GM21423 (cell line): ENCODE results near the gene TAF15.

ENCODE experiments used
- ATAC-seq: cut with Tn5 transposase; IDR thresholded peaks from one replicate; pipeline ENCODE4 v1.9.1; 2021; ENCODE audit warnings: mild to moderate bottlenecking, moderate library complexity; ENCODE audit not compliant: unreplicated experiment

Gene TAF15

GRCh38 chr17:35808962-35809854, at the start of gene TAF15:
Gene TAF15 (plus strand): TSS chr17:35809484. CDS start chr17:35809570, 86 bp downstream.
- peak; percentile 89 for ATAC-seq

GRCh38 chr17:35760587-35760986, 48.7 kb upstream of the TAF15 start, which contains the start of gene C17orf50:
Gene C17orf50 (plus strand): TSS chr17:35760887. CDS start chr17:35760942, 55 bp downstream.
- ATAC-seq = no peak

GRCh38 chr17:35761601-35762000, 47.7 kb upstream of the TAF15 start:
- ATAC-seq = no peak

DNA sequence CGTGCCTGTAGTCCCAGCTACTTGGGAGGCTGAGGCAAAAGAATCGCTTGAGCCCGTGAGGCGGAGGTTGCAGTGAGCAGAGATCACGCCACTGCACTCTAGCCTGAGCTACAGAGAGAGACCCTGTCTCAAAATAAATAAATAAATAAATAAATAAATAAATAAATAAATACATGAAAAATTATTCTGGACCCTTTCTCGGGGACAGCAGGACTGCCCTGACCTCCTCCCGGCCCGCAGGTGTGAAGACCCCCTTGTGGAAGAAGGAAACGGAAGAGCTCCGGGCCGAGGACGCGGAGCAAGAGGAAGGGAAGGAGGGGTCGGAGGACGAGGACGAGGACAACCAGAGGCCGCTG, 45.5 kb upstream of the TAF15 start:
- ATAC-seq = no peak

- ATAC-seq = peak; percentile 91
These were observed 44.9 kb upstream of the TAF15 start for GRCh38 chr17:35764123-35764991.

DNA sequence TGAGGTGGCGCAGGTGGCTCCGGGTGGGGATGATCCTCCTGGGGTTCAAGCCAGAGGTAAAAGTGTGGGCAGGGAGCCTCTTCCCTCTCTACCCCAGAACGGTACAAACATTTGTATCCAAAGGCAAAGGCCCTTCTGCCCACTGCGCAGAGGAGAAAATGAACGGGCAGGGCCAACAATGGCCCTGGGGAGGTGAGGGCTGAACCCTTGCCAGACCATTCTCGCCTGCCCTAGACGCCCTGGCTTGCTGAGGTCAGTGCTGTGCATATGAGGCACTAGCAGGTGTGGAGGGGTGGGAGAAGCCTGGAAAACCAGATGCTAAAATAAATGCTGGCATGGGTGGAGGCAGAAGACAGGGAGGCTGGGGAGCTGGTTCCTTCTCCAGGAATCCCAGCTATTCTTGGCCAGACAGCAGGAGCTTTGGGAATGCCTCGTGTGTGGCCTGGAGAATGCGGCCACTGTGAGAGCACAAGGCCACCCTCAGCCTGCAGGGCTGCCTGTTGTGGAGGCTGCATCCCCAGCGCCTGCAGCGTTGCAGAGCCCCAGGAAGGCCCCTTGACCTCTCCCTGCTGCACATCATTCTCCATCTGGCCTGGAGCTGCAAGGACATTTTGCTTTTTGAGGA, 44.1 kb upstream of the TAF15 start:
- ATAC-seq = no peak

DNA sequence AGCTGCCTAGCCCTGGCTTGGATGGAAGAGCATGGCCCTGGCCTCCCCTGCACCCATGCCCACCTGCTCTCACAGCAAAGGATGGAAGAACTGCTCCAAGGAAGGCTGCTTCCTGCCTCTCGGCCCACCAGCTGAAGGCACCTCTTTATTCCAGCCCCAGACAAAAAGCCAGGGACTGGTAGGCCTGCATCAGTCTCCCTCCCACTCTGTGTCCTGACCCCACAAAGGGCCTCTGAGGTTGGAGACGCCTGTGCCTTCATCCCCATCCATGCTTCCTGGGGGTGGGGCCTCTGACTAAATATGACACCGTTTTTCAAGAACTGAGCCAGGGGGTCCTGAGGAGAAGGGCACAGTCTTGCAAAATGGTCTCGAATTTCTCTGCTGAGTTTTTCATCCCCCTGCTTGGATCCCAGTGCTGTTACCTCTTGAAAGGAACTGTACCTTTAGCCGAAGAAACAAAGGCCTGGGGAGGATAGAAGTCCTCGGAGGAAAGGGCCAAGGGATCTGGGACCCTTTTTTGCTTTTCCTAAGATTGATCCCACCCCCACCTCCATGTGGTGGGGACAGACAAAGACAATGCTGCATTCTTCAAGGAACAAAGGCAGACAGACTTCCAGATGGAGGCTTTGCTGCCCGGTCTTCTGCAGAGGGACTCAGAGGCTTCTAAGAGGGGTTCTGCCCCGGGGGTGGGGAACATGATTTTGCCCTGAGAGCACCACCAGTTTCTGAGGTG, 43.4 kb upstream of the TAF15 start:
- ATAC-seq = no peak

GRCh38 chr17:35766489-35766877, 42.8 kb upstream of the TAF15 start:
- ATAC-seq = no peak

DNA sequence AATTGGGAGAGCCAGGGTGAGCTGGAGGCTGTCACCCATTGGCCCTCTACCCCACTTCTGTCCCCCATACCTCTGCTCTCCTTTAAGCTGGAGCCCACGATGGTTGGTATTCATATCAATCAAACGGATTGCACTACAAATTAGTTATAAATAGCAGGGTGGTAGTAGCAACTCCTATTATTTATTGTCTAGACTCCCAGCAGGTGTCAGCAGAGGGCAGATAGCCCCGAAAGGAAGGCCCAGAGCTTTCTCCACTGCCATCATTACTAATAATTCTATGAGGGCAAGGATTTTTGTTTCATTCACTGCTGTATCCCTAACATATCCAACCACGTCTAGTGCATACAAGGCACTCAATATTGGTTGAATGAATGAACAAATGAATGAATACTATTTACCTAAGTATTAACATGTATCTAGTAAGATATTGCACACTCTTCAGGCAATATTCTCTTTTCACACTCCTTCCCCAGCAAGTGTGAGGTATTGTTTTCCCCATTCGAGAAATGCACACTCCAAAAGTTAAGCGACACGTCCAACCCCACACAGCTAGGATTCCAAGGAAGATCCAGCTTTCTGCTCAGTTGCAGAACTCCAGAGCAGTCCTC, 42.3 kb upstream of the TAF15 start:
- ATAC-seq = no peak

GRCh38 chr17:35768797-35769196, 40.5 kb upstream of the TAF15 start:
- no peak for ATAC-seq

DNA sequence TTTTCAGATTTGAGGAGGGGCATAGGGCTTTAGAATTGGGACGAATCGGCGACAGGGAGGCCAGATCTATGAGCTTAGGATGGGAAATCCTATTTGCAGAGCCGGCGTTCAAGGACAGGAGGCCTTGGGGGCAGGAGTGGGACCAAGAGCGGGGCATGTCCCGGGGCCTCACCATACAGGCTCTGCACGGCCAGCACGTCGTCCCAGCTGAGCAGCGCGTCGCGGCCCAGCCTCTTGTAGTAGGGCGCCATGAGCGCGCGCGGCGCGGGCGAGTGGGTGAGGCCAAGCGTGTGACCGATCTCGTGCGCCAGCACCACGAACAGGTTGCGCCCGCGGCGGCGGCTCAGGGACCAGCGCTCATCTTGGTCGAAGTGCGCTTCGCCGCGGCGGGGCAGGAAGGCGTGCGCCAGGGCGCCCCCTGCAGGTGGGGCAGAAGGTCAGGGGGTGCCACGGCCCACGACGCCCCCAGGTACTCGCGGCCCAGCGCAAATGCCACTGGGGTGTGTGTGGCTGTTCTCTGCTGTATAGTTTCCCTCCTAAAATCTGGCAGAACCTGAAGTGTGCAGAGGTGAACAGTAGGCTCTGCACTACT, 39.3 kb upstream of the TAF15 start:
- ATAC-seq = no peak

DNA sequence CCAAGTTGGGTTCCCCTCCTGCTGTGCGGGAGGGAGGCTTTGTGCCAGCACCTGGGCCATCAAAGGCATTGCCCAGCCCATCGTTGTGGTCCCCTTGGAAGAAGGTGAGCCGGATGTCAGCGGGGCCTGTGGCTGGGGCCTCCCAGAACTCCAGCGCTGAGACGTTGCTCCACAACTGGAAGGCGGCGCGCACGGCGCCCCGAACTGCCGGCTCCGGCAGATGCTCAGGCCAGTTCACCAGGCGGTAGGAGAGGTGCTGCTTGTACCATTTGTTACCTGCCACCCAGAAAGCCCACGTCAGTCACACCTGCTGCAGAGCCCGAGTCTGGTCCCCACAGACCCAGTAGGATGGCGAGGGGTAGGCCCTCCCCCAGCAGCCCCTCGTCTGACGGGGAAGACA, 36.2 kb upstream of the TAF15 start:
- no peak for ATAC-seq

DNA sequence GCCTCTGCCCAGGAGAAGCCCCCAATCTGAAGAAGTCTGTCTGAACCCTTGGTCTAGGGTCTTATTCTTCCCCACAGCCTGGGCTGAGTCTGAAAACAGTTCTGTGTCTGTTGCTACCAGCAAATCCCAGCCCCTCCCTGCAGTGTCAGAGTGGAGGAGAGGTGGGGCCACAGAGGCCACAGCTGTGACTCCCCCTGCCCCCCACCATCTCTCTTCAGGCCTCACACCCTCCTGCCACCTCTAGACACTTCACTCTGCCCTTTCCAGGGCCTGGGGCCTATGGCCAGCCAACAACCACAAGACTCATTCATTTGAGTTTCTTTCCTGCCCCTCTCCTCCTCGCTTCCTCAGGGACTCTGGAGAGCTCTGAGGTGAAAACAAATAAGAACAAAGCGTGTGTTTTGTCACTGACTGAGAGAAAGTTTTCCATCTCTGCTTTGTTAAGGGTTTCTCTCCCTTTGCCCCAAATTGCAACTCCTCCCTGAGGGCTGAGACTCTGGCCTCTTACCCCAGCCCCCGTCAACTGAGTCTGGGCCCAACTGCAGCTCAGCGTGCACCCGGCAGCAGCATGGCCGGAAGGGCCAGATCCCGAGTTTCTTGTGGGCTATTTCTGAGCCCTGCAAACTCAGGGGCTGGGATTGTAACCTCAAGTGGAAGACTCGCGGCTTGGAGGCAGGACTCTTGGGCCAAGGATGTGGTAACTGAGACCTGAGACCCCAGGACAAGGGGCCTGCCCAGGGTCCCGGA, 35.4 kb upstream of the TAF15 start:
- no peak for ATAC-seq

GRCh38 chr17:35774499-35774898, 34.8 kb upstream of the TAF15 start:
- no peak for ATAC-seq

GRCh38 chr17:35775039-35775438, 34.2 kb upstream of the TAF15 start:
- ATAC-seq = no peak

DNA sequence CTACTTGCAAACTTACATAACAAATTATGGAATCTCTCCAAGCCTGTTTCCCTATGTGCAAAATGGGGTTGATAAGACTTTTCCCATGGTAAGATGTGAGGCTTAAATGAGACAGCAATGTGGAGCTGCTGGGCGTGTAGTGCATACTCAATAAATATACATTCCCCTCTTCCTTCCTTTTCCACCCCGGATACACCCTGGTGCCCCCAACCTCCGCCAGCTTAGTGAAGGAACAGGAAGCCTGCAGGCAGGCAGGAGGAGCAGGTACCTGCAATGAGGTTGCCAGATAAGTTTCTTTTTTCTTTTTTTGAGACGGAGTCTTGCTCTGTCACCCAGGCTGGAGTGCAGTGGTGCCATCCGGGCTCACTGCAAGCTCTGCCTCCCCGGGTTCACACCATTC, 33.7 kb upstream of the TAF15 start:
- ATAC-seq = no peak

GRCh38 chr17:35778641-35779196, 30.6 kb upstream of the TAF15 start:
- ATAC-seq = no peak

DNA sequence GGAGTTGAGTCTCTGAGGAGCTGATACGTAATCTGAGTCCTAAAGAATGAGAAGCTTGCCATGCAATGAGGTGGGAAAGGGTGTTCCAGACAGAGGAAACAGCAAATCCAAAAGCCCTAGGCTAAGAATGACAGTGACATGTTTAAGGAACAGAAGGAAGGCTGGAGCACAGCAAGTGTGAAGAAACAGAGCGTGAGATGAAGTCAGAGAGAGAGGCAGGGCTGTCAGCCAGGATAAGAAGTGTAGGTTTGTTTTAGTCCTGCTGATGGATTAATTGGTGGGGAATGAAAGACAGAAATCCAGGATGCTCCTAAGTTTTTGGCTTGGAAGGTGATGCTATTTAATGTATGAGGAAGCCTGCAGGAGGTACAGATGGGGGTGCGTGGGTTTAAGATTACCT, 28.3 kb upstream of the TAF15 start:
- ATAC-seq = no peak

- no peak for ATAC-seq
These were observed 24.4 kb upstream of the TAF15 start for GRCh38 chr17:35784895-35785294.
